Natural killer cell treated with Interleukin-12 subunit alpha and Interleukin-12 subunit beta and Interleukin-15 and Interleukin-18, amount 100 ng/mL, for 72 hours (primary cell): Measurements from ENCODE around the gene TNIK. TPM values are rescaled to one million over a fixed set of nuclear protein-coding genes. Genes with fewer than 3 reads are reported as not detected.

Experiments
- ATAC-seq, 2 donors: fragments of 150-1000 bp; cut with Tn5 transposase in 1 of 2; sonication (Bioruptor Pico), chemical (Tn5 transposase) in 1 of 2; 2 replicates each; pipeline ENCODE4 v1.10.0; 2021
- DNase-seq: peaks from one replicate; pipeline ENCODE4 v3.0.0; 2022; ENCODE audit warnings: low spot score
- H3K27ac Mint-ChIP-seq, 2 donors: 1 replicate in 1 of 2; 2 replicates in 1 of 2; pipeline ENCODE4 v1.8.0; 2022; ENCODE audit warnings: mixed read lengths in 2 of 2, mild to moderate bottlenecking in 1 of 2, moderate library complexity in 1 of 2
- H3K27me3 Mint-ChIP-seq, 2 donors: 1 replicate in 1 of 2; 2 replicates in 1 of 2; pipeline ENCODE4 v1.8.0; 2022; ENCODE audit warnings: mixed read lengths in 2 of 2
- H3K36me3 Mint-ChIP-seq: one replicate; pipeline ENCODE4 v1.8.0; 2022; ENCODE audit warnings: mixed read lengths
- H3K4me1 Mint-ChIP-seq, 2 donors: 1 replicate in 1 of 2; 2 replicates in 1 of 2; pipeline ENCODE4 v1.8.0; 2022; ENCODE audit warnings: low read depth in 2 of 2, mixed read lengths in 2 of 2, mild to moderate bottlenecking in 1 of 2
- H3K4me3 Mint-ChIP-seq: one replicate; pipeline ENCODE4 v1.8.0; 2022; ENCODE audit warnings: mixed read lengths
- H3K9me3 Mint-ChIP-seq: 2 replicates; pipeline ENCODE4 v1.8.0; 2022; ENCODE audit warnings: mixed read lengths
- total RNA-seq, 2 donors: library from RNA; stranded (reverse); gene quantifications; one replicate each; pipeline ENCODE4 v1.2.3, GENCODE V29; 2022

TNIK gene
- total RNA-seq, 2 donors from 2014 or later: 44.3 to 48.5 TPM

GRCh38 chr3:171183042-171183441, 277.2 kb downstream of the TNIK start:
- no peak for DNase-seq
- no peaks in the 10 kb centered on the region for H3K27me3 Mint-ChIP-seq
- H3K4me1 Mint-ChIP-seq: peaks cover 60 to 62% of the 10 kb centered on the region in 2 donors
- no peak for ATAC-seq
- H3K9me3 Mint-ChIP-seq: no peaks in the 10 kb centered on the region
- H3K27ac Mint-ChIP-seq: peak overlapping the region in 1 of 2 donors; percentile 63
- no peak overlapping the region for H3K4me3 Mint-ChIP-seq
- H3K36me3 Mint-ChIP-seq: peaks cover 14% of the 10 kb centered on the region

- peaks cover 3% of the 10 kb centered on the region for H3K9me3 Mint-ChIP-seq
- H3K36me3 Mint-ChIP-seq: peaks cover 20% of the 10 kb centered on the region
- peak overlapping the region in 1 of 2 donors; percentile 63 for H3K27ac Mint-ChIP-seq
- no peaks in the 10 kb centered on the region for H3K27me3 Mint-ChIP-seq
- no peak overlapping the region for H3K4me3 Mint-ChIP-seq
- ATAC-seq: no peak
- peaks cover 62 to 63% of the 10 kb centered on the region in 2 donors for H3K4me1 Mint-ChIP-seq
- DNase-seq: no peak
These were observed 278.1 kb downstream of the TNIK start for GRCh38 chr3:171181907-171182690.

GRCh38 chr3:171178714-171179113, 281.5 kb downstream of the TNIK start:
- Mint-ChIP-seq H3K9me3 (peaks cover 3% of the 10 kb centered on the region), H3K27me3 (no peaks in the 10 kb centered on the region), H3K4me1 (peaks cover 51 to 55% of the 10 kb centered on the region in 2 donors), H3K27ac (peak overlapping the region; percentile 72 to 92), H3K36me3 (peaks cover 31% of the 10 kb centered on the region), H3K4me3 (peak overlapping the region; percentile 27)
- ATAC-seq: peak; percentile 71 to 83
- no peak for DNase-seq

- H3K27ac Mint-ChIP-seq: peak overlapping the region; percentile 72 to 92
- peaks cover 44 to 47% of the 10 kb centered on the region in 2 donors for H3K4me1 Mint-ChIP-seq
- no peak for DNase-seq
- peaks cover 23% of the 10 kb centered on the region for H3K36me3 Mint-ChIP-seq
- H3K4me3 Mint-ChIP-seq: peak overlapping the region; percentile 14
- ATAC-seq: no peak
- peaks cover 3% of the 10 kb centered on the region for H3K9me3 Mint-ChIP-seq
- no peaks in the 10 kb centered on the region for H3K27me3 Mint-ChIP-seq
These were observed 282.7 kb downstream of the TNIK start for GRCh38 chr3:171177553-171177952.

- Mint-ChIP-seq H3K4me3 (peak overlapping the region; percentile 39), H3K9me3 (peaks cover 3% of the 10 kb centered on the region), H3K36me3 (peaks cover 19% of the 10 kb centered on the region), H3K4me1 (peaks cover 41 to 42% of the 10 kb centered on the region in 2 donors), H3K27me3 (no peaks in the 10 kb centered on the region), H3K27ac (peak overlapping the region; percentile 72 to 92)
- DNase-seq (no peak), ATAC-seq (no peak)
These were observed 283.1 kb downstream of the TNIK start for GRCh38 chr3:171177056-171177455.

DNA sequence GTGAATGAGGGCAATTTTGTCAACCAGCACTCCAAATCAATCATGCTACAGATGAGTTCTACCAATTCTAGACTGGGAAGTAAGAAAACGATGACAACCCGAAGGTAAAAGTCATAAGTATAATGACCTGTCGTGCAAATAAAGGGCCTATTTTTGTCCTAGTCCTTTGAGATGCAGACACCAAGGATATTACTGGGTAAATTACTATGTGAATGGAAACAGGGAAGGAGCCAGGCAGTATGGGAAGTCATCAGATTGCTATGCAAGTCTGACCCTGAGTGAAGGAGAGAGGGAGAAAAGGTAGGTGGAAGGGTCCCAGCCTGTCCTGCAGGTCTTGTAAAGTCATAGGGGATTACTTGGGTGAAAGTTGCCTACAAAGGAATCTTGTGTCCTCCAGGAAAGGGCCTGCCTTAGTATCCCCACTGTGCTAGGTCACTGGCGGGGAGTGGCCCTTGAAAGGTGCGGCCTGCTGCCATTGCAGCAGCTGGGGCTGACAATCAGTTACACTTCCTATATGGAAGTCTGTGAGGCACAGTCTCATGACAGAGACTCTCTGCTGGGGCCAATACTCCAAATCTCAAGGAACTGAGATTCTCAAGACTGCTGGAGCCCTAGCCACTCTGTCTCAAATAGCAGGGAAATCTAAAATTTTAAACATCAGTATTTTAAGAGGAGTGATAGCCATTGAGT, 283.8 kb downstream of the TNIK start:
- DNase-seq (no peak), ATAC-seq (no peak)
- Mint-ChIP-seq H3K4me3 (no peak overlapping the region), H3K4me1 (peaks cover 38 to 41% of the 10 kb centered on the region in 2 donors), H3K27me3 (no peaks in the 10 kb centered on the region), H3K9me3 (peaks cover 3% of the 10 kb centered on the region), H3K36me3 (peaks cover 18% of the 10 kb centered on the region), H3K27ac (peak overlapping the region; percentile 9 to 92)

- DNase-seq (no peak), ATAC-seq (no peak)
- peaks cover 18% of the 10 kb centered on the region for H3K36me3 Mint-ChIP-seq
- peaks cover 33 to 41% of the 10 kb centered on the region in 2 donors for H3K4me1 Mint-ChIP-seq
- no peaks in the 10 kb centered on the region for H3K27me3 Mint-ChIP-seq
- H3K27ac Mint-ChIP-seq: peak overlapping the region; percentile 9 to 92
- no peak overlapping the region for H3K4me3 Mint-ChIP-seq
- peaks cover 3% of the 10 kb centered on the region for H3K9me3 Mint-ChIP-seq
These were observed 284.4 kb downstream of the TNIK start for GRCh38 chr3:171175741-171176234.

DNA sequence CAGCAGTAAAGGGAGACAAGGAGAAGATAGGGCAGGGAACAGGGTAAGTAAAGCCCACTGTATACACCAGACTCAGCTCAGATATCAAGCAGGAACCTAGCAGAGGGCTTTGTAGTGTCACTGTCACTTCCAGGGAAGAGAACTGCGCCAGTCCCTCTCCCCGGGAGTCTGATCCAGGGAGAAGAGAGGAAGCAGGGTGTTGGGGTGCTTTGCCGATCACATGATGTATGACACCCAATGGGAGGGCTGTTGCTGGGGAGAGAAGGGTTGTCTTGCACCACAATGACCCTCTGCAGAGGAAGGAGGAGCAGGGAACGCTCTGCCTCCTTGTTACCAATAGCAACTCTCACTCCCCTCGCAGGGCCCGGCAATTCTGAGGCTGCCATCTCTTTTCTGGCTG, 286.5 kb downstream of the TNIK start:
- H3K4me1 Mint-ChIP-seq: peaks cover 18 to 24% of the 10 kb centered on the region in 2 donors
- peaks cover 3% of the 10 kb centered on the region for H3K9me3 Mint-ChIP-seq
- H3K36me3 Mint-ChIP-seq: peaks cover 18% of the 10 kb centered on the region
- no peaks in the 10 kb centered on the region for H3K27me3 Mint-ChIP-seq
- ATAC-seq (no peak), DNase-seq (no peak)
- peak overlapping the region in 1 of 2 donors; percentile 38 for H3K27ac Mint-ChIP-seq
- no peak overlapping the region for H3K4me3 Mint-ChIP-seq

DNA sequence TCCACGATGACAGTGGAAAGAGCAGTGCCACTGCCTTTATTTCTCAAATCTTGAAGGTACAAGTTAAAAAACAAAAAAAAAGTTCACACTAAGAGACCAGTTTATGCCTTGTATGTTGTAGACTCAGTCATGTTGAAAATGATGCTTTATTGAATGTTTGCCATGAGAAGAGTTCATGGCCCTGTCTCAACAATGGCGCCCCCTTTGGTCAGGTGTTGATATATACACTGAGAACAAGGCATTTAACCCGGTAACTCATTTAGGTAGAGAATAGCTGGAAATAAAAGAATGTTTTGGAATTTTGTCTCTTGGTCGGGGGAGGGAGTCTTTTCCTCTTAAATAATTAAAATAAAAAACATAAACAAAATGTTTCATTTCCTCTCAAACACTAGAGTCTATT, 288.1 kb downstream of the TNIK start:
- no peaks in the 10 kb centered on the region for H3K27me3 Mint-ChIP-seq
- no peak for DNase-seq
- no peaks in the 10 kb centered on the region for H3K9me3 Mint-ChIP-seq
- no peak for ATAC-seq
- peaks cover 14% of the 10 kb centered on the region for H3K36me3 Mint-ChIP-seq
- no peak overlapping the region for H3K4me3 Mint-ChIP-seq
- H3K4me1 Mint-ChIP-seq: peaks cover 4 to 10% of the 10 kb centered on the region in 2 donors
- no peak overlapping the region for H3K27ac Mint-ChIP-seq

DNA sequence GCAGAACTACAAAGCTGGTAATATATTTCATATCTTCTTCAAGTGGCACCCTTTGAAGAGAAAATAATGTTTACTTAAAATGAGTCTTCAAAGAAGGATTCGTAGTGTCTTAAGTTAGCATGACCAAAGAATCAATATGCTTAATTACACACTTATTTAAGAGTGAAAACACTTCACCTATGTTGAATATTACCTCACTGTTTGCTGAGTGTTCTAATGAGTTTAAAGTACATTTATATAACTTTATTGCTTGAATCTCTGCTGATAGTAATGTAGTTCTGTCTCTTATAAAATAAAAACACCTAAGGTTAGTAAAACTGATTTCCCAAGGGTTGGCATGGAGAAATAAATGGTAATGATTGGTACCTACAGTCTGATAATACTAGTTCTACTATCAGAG, 290.3 kb downstream of the TNIK start:
- Mint-ChIP-seq H3K9me3 (peaks cover 4% of the 10 kb centered on the region), H3K4me1 (peaks cover 15 to 20% of the 10 kb centered on the region in 2 donors), H3K27me3 (no peaks in the 10 kb centered on the region), H3K4me3 (no peak overlapping the region), H3K27ac (no peak overlapping the region), H3K36me3 (peaks cover 20% of the 10 kb centered on the region)
- no peak for ATAC-seq
- DNase-seq: no peak

- peaks cover 15 to 20% of the 10 kb centered on the region in 2 donors for H3K4me1 Mint-ChIP-seq
- peaks cover 17% of the 10 kb centered on the region for H3K36me3 Mint-ChIP-seq
- H3K27me3 Mint-ChIP-seq: no peaks in the 10 kb centered on the region
- peaks cover 4% of the 10 kb centered on the region for H3K9me3 Mint-ChIP-seq
- H3K4me3 Mint-ChIP-seq: no peak overlapping the region
- H3K27ac Mint-ChIP-seq: no peak overlapping the region
- ATAC-seq: no peak
- DNase-seq: no peak
These were observed 290.8 kb downstream of the TNIK start for GRCh38 chr3:171169443-171169842.

- H3K4me1 Mint-ChIP-seq: peaks cover 15 to 20% of the 10 kb centered on the region in 2 donors
- DNase-seq: no peak
- peak overlapping the region in 1 of 2 donors; percentile 61 for H3K27ac Mint-ChIP-seq
- peaks cover 4% of the 10 kb centered on the region for H3K9me3 Mint-ChIP-seq
- ATAC-seq: no peak
- H3K36me3 Mint-ChIP-seq: peaks cover 17% of the 10 kb centered on the region
- H3K4me3 Mint-ChIP-seq: no peak overlapping the region
- no peaks in the 10 kb centered on the region for H3K27me3 Mint-ChIP-seq
These were observed 291.7 kb downstream of the TNIK start for GRCh38 chr3:171168551-171168950.

GRCh38 chr3:171168086-171168485, 292.1 kb downstream of the TNIK start:
- Mint-ChIP-seq H3K9me3 (peaks cover 4% of the 10 kb centered on the region), H3K27me3 (no peaks in the 10 kb centered on the region), H3K27ac (no peak overlapping the region), H3K36me3 (peaks cover 19% of the 10 kb centered on the region), H3K4me3 (no peak overlapping the region), H3K4me1 (peaks cover 18 to 22% of the 10 kb centered on the region in 2 donors)
- peak in 1 of 2 donors; percentile 26 for ATAC-seq
- no peak for DNase-seq

DNA sequence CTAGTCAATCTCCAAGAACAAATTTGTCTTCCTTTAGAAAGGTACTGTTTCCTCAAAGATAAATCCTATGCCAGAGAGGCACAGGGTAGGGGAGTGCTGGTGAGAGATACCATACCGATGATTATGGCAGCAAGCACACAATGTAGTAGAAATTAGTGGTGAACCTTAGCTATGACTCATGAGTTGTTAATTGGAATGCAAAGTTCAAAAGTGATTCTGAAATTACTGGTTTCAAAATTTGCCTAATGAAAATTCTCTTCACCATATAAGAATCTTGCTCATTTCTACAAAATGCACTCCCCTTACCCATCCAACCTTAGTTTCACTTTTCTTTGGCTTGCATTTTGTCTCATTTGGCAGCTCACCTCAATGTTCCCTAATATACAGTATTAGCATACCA, 294.2 kb downstream of the TNIK start:
- H3K36me3 Mint-ChIP-seq: peaks cover 27% of the 10 kb centered on the region
- H3K27ac Mint-ChIP-seq: peak overlapping the region; percentile 91 to 93
- peaks cover 23 to 27% of the 10 kb centered on the region in 2 donors for H3K4me1 Mint-ChIP-seq
- DNase-seq: no peak
- H3K9me3 Mint-ChIP-seq: peaks cover 4% of the 10 kb centered on the region
- H3K4me3 Mint-ChIP-seq: peak overlapping the region; percentile 84
- H3K27me3 Mint-ChIP-seq: no peaks in the 10 kb centered on the region
- peak; percentile 72 to 92 for ATAC-seq
